ENCODE measurements around the gene MAPK1.

DNA sequence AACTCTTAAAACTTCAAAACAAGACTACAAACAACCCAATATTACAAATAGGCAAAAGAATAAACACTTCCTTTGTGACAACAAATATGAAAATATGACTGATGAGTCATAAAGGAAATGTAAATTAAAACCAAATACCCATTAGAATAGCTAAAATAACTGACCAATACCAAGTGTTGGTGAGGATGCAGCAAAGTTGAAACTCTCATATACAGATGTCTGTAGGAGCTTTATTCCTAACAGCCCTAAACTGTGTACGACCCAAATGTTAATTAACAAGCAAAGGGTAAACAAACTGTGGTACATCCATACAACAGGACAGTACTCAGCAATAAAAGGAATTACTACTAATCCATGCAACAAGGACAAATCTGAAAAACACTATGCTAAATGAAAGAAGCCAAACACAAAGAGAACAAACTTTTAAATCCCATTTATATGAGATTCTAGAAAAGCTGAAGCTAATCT is 43.0 kb downstream of the MAPK1 start:
- TF ChIP-seq, protein P1, sequence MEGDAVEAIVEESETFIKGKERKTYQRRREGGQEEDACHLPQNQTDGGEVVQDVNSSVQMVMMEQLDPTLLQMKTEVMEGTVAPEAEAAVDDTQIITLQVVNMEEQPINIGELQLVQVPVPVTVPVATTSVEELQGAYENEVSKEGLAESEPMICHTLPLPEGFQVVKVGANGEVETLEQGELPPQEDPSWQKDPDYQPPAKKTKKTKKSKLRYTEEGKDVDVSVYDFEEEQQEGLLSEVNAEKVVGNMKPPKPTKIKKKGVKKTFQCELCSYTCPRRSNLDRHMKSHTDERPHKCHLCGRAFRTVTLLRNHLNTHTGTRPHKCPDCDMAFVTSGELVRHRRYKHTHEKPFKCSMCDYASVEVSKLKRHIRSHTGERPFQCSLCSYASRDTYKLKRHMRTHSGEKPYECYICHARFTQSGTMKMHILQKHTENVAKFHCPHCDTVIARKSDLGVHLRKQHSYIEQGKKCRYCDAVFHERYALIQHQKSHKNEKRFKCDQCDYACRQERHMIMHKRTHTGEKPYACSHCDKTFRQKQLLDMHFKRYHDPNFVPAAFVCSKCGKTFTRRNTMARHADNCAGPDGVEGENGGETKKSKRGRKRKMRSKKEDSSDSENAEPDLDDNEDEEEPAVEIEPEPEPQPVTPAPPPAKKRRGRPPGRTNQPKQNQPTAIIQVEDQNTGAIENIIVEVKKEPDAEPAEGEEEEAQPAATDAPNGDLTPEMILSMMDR (conservative IDR thresholded peaks at IDR 0.05 in 1 of 2, IDR thresholded peaks at IDR 0.05 in 1 of 2; ENCODE audit: low read depth in 1 of 2, low read length in 2 of 2) = no peak
- TF ChIP-seq EZH2 (IDR thresholded peaks at IDR 0.05; ENCODE audit: low read length, missing control alignments) = no peak

All from fibroblast of lung (primary cell).